HepG2 (cell line): ENCODE results near the gene LAMA5. TPM values are rescaled to one million over a fixed set of nuclear protein-coding genes. Genes with fewer than 3 reads are reported as not detected.

ENCODE experiments used
- ELF3 ChIP-seq: IDR thresholded peaks from 2 replicates; pipeline ENCODE4 v1.6.1; 2016; ENCODE audit warnings: missing genetic modification reagents, missing compliant biosample characterization
- HIVEP1 ChIP-seq: sonication (generic); formaldehyde crosslinking; IDR thresholded peaks from 2 replicates; pipeline ENCODE4 v1.4.0; 2020; ENCODE audit warnings: mild to moderate bottlenecking, missing genetic modification reagents
- HNRNPH1 ChIP-seq: fragments of 200-400 bp; formaldehyde crosslinking; optimal IDR thresholded peaks from 2 replicates; pipeline ENCODE3; 2017; ENCODE audit warnings: mild to moderate bottlenecking, low read depth, low read length
- NFYC ChIP-seq: IDR thresholded peaks from 2 replicates; pipeline ENCODE4 v1.6.1; 2016; ENCODE audit warnings: missing genetic modification reagents, missing compliant biosample characterization
- NRL ChIP-seq: sonication (generic); formaldehyde crosslinking; IDR thresholded peaks from 2 replicates; pipeline ENCODE4 v1.5.0; 2020; ENCODE audit warnings: missing genetic modification reagents, mild to moderate bottlenecking, moderate library complexity, borderline replicate concordance
- RXRA ChIP-seq: sonication (generic); formaldehyde crosslinking; IDR thresholded peaks from 2 replicates; pipeline ENCODE4 v1.5.1; 2020; ENCODE audit warnings: missing genetic modification reagents
- TARDBP ChIP-seq: sonication (generic); formaldehyde crosslinking; IDR thresholded peaks from 2 replicates; pipeline ENCODE4 v1.8.0; 2022; ENCODE audit warnings: mild to moderate bottlenecking, missing genetic modification reagents
- TBP ChIP-seq: sonication (generic); formaldehyde crosslinking; IDR thresholded peaks from 2 replicates; pipeline ENCODE4 v1.5.0; 2020; ENCODE audit warnings: missing genetic modification reagents
- TCF7 ChIP-seq: sonication (generic); IDR thresholded peaks from 2 replicates; pipeline ENCODE4 v1.6.1; 2016; ENCODE audit warnings: antibody characterized with exemption, low read depth
- THAP9 ChIP-seq: sonication (generic); formaldehyde crosslinking; IDR thresholded peaks from 2 replicates; pipeline ENCODE4; 2020; ENCODE audit warnings: missing genetic modification reagents, mild to moderate bottlenecking, borderline replicate concordance
- TMF1 ChIP-seq: sonication (generic); formaldehyde crosslinking; IDR thresholded peaks from 2 replicates; pipeline ENCODE4 v1.8.1; 2022; ENCODE audit warnings: low read depth, missing genetic modification reagents
- ZBTB49 ChIP-seq: sonication (generic); formaldehyde crosslinking; IDR thresholded peaks from 2 replicates; pipeline ENCODE4 v1.4.0; 2020; ENCODE audit warnings: missing genetic modification reagents, borderline replicate concordance
- ZNF382 ChIP-seq: sonication (generic); formaldehyde crosslinking; IDR thresholded peaks from 2 replicates; pipeline ENCODE4 v1.5.0; 2020; ENCODE audit warnings: missing genetic modification reagents, mild to moderate bottlenecking, borderline replicate concordance
- ZNF761 ChIP-seq: sonication (generic); formaldehyde crosslinking; conservative IDR thresholded peaks from 2 replicates; pipeline ENCODE4 v1.4.0; 2020; ENCODE audit warnings: mild to moderate bottlenecking, missing genetic modification reagents
- ZNF777 ChIP-seq: sonication (generic); formaldehyde crosslinking; IDR thresholded peaks from 2 replicates; pipeline ENCODE4 v1.4.0; 2020; ENCODE audit warnings: missing genetic modification reagents
- polyA plus RNA-seq, 8 experiments: library from polyadenylated mRNA; depleted of rRNA in 3 of 8; stranded (reverse) in 7 of 8; unstranded in 1 of 8; fragments of >200 nt; fragmentation: Illumina TruSeq in 4 of 8; extraction: Trizol in 4 of 8; gene quantifications; 2 replicates each; pipeline versions ENCODE4 v1.2.1 to v1.2.3, GENCODE V29; 2011 to 2016; ENCODE audit warnings: low read depth in 4 of 8, missing spikeins in 1 of 8, mixed read lengths in 1 of 8; ENCODE audit not compliant: insufficient read depth in 1 of 8
- total RNA-seq, 5 experiments: library from RNA; depleted of rRNA; stranded (reverse); fragments of >200 nt; fragmentation: Illumina TruSeq; extraction: Trizol; gene quantifications; 2 replicates each; pipeline ENCODE4 v1.2.3, GENCODE V29; 2016; ENCODE audit warnings: low read depth in 1 of 5
- TF ChIP-seq, protein P1 (sequence below): sonication (generic); formaldehyde crosslinking; IDR thresholded peaks from 2 replicates; pipeline ENCODE4 v1.4.0; 2020; ENCODE audit warnings: missing genetic modification reagents

The LAMA5 gene
- total and polyA plus RNA-seq, 2 of the 13 experiments (the other 11 are each of a cell fraction or from before 2014, with no cell fraction given), result 21.0 to 44.7 TPM

GRCh38 chr20:62366370-62367135 lies 559 bp downstream of the LAMA5 start (continued):
- TF ChIP-seq THAP9 (CRISPR knock-in tag) (peak; percentile 22; the same call in 1 of the 2 replicates), ZBTB49 (CRISPR knock-in tag) (no peak), TMF1 (CRISPR knock-in tag) (no peak), HNRNPH1 (no peak), ZNF777 (CRISPR knock-in tag) (0 out of 2 replicates have a peak, but pooled peaks have one; percentile 55), NFYC (CRISPR knock-in tag) (no peak), RXRA (CRISPR knock-in tag) (0 out of 2 replicates have a peak, but pooled peaks have one; percentile 42), ZNF761 (CRISPR knock-in tag) (no peak; the same call in 1 of the 2 replicates), ZNF382 (no peak), NRL (CRISPR knock-in tag) (no peak), HIVEP1 (CRISPR knock-in tag) (peak; percentile 68), TARDBP (CRISPR knock-in tag) (peak; percentile 70; the same call in 1 of the 2 replicates), ELF3 (CRISPR knock-in tag) (no peak), TCF7 (no peak), TBP (CRISPR knock-in tag) (no peak)
- TF ChIP-seq, protein P1, sequence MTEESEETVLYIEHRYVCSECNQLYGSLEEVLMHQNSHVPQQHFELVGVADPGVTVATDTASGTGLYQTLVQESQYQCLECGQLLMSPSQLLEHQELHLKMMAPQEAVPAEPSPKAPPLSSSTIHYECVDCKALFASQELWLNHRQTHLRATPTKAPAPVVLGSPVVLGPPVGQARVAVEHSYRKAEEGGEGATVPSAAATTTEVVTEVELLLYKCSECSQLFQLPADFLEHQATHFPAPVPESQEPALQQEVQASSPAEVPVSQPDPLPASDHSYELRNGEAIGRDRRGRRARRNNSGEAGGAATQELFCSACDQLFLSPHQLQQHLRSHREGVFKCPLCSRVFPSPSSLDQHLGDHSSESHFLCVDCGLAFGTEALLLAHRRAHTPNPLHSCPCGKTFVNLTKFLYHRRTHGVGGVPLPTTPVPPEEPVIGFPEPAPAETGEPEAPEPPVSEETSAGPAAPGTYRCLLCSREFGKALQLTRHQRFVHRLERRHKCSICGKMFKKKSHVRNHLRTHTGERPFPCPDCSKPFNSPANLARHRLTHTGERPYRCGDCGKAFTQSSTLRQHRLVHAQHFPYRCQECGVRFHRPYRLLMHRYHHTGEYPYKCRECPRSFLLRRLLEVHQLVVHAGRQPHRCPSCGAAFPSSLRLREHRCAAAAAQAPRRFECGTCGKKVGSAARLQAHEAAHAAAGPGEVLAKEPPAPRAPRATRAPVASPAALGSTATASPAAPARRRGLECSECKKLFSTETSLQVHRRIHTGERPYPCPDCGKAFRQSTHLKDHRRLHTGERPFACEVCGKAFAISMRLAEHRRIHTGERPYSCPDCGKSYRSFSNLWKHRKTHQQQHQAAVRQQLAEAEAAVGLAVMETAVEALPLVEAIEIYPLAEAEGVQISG, result peak; percentile 58; the same call in 1 of the 2 replicates
